Activated B cell treated with CpG ODN at 0.5 μM for 24 hours (primary cell): Measurements from ENCODE around the gene ABCA7. TPM values are rescaled to one million over a fixed set of nuclear protein-coding genes. Genes with fewer than 3 reads are reported as not detected.

Experiments used
- ATAC-seq: fragments of 200-7000 bp; cut with Tn5 transposase; one replicate; pipeline ENCODE4 v1.10.0; 2021; ENCODE audit warnings: low read depth, mild to moderate bottlenecking, moderate library complexity
- CTCF ChIA-PET: fragments of 350-600 bp; sonication (Branson Sonifier 250); formaldehyde crosslinking; loops from one replicate; lab custom pipeline; 2021; ENCODE audit warnings: antibody characterized with exemption; lab: Charles Lee
- POLR2A ChIA-PET: fragments of 350-600 bp; sonication (Branson Sonifier 250); formaldehyde crosslinking; loops from one replicate; lab custom pipeline; 2021; ENCODE audit warnings: antibody characterized with exemption; lab: Charles Lee
- DNase-seq: peaks from one replicate; pipeline ENCODE4 v3.0.0; 2022
- H3K27ac Mint-ChIP-seq: one replicate; pipeline ENCODE4 v1.8.0; 2020; ENCODE audit warnings: mixed read lengths
- H3K27me3 Mint-ChIP-seq: one replicate; pipeline ENCODE4 v1.8.0; 2021; ENCODE audit warnings: mixed read lengths
- H3K36me3 Mint-ChIP-seq: one replicate; pipeline ENCODE4 v1.8.0; 2021; ENCODE audit warnings: low read depth, mixed read lengths
- H3K4me1 Mint-ChIP-seq: one replicate; pipeline ENCODE4 v1.8.0; 2021; ENCODE audit warnings: mixed read lengths
- H3K4me3 Mint-ChIP-seq: one replicate; pipeline ENCODE4 v1.8.0; 2020; ENCODE audit warnings: mild to moderate bottlenecking, mixed read lengths
- H3K9me3 Mint-ChIP-seq: one replicate; pipeline ENCODE4 v1.8.0; 2020; ENCODE audit warnings: mixed read lengths
- intact Hi-C: fragments of 100-400 bp; cut with micrococcal nuclease; formaldehyde crosslinking; loops from one replicate; pipeline ENCODE4 v1.15.1; 2024
- total RNA-seq: library from RNA; stranded (reverse); gene quantifications from 2 replicates; pipeline ENCODE4 v1.2.3, GENCODE V29; 2022
- TF ChIP-seq, protein P1 (sequence below): fragments of 200-600 bp; IDR thresholded peaks from one replicate; pipeline ENCODE4 v1.8.0; 2022; ENCODE audit warnings: antibody characterized with exemption, mild to moderate bottlenecking

The ABCA7 gene
- total RNA-seq, 1 donor from 2014 or later: 188 TPM

DNA sequence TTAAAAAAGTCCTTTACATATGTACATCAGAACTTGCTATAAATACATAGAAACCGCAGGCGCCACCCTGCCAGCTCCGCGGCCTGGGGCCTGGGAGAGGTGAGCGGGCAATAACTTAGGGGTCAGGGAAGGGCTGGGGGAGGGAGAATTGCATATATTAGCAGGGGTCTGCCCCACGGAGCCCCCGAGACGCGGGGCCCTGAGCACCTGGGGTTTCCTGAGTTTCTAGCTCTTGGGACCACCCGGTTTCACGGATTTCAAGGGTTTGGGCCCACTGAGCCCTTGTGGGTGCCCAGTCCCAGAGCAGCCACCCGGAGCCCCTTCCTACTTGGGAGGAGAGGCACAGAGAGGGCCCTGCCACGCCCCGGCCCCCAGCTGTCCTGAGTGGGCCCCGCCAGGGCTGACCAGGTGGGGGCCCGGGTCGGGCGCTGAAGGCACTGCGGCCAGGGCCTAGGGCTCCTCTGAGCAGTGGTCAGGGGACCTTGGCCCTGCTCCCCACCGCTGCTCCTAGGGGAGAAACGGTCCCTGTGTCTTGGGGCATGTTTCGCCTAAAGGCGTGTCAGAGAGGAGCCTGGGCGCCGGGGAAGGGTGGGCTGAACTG lies 67.9 kb downstream of the ABCA7 start:
- Mint-ChIP-seq H3K27ac (no peak overlapping the region), H3K4me3 (no peak overlapping the region), H3K9me3 (no peaks in the 10 kb centered on the region), H3K4me1 (peaks cover 23% of the 10 kb centered on the region), H3K27me3 (no peaks in the 10 kb centered on the region), H3K36me3 (peaks cover 25% of the 10 kb centered on the region)
- ATAC-seq (no peak), DNase-seq (no peak)
- CTCF ChIA-PET: no interaction called here
- intact Hi-C loops: loop anchor here (10.0 kb wide), 1 partner anchor 183 kb away; the partner anchor contains the start of gene ARID3A
- TF ChIP-seq, protein P1, sequence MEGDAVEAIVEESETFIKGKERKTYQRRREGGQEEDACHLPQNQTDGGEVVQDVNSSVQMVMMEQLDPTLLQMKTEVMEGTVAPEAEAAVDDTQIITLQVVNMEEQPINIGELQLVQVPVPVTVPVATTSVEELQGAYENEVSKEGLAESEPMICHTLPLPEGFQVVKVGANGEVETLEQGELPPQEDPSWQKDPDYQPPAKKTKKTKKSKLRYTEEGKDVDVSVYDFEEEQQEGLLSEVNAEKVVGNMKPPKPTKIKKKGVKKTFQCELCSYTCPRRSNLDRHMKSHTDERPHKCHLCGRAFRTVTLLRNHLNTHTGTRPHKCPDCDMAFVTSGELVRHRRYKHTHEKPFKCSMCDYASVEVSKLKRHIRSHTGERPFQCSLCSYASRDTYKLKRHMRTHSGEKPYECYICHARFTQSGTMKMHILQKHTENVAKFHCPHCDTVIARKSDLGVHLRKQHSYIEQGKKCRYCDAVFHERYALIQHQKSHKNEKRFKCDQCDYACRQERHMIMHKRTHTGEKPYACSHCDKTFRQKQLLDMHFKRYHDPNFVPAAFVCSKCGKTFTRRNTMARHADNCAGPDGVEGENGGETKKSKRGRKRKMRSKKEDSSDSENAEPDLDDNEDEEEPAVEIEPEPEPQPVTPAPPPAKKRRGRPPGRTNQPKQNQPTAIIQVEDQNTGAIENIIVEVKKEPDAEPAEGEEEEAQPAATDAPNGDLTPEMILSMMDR: no peak
- POLR2A ChIA-PET: interaction anchor here (0.8 kb wide), 1 partner anchor 23 kb away, joined by 3 read pairs; no protein-coding TSS in a partner anchor

- intact Hi-C loops: loop anchor here (10.0 kb wide), 1 partner anchor 184 kb away; the partner anchor contains the start of gene ARID3A
- no peak overlapping the region for H3K4me3 Mint-ChIP-seq
- no peaks in the 10 kb centered on the region for H3K9me3 Mint-ChIP-seq
- no peak for DNase-seq
- ATAC-seq: no peak
- peaks cover 19% of the 10 kb centered on the region for H3K4me1 Mint-ChIP-seq
- ChIA-PET POLR2A (no interaction called here), CTCF (no interaction called here)
- no peak overlapping the region for H3K27ac Mint-ChIP-seq
- H3K27me3 Mint-ChIP-seq: no peaks in the 10 kb centered on the region
- TF ChIP-seq, protein P1: no peak
- peaks cover 25% of the 10 kb centered on the region for H3K36me3 Mint-ChIP-seq
These were observed 68.6 kb downstream of the ABCA7 start for GRCh38 chr19:1108291-1109031.

- TF ChIP-seq, protein P1: no peak
These were observed 69.2 kb downstream of the ABCA7 start for GRCh38 chr19:1109032-1109551.

DNA sequence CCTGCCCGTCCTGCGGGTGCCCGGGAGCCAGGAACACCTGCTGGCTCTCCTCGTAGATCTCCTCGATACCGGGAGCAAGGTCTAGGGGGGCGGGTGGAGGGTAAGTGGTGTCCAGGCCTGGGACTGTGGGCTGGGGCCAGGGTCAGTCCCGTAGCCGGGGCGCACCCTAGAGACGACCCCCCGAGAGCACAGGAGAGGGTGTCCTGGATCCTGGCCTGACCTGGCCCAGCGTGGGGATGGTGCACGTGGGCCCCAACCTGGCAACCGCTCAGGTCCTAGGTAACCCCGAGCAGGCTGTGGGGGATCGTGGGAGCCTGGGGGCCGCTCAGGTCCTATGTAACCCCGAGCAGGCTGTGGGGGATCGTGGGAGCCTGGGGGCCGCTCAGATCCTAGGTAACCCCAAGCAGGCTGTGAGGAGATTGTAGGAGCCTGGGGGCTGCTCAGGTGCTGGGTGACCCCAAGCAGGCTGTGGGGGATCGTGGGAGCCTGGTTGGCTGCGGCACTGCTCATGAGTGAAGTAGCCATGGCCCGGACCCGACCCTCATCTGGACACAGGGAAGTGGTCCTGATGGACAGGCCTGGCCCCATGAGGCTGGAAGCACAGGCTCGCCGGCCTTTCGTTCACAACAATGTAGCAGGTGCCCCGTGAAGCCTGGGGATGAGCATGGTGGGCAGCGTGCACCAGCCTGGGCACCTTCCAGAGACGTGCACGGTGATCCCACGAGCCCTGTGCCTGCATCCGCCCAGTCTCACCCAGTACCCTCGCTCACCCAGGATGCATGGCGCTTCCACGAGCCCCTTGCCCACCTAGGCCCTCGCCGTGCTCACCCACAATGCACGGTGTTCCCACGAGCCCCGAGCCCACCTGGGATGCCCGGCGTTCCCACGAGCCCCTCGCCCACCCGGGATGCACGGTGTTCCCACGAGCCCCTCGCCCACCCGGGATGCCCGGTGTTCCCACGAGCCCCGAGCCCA lies 70.1 kb downstream of the ABCA7 start:
- Mint-ChIP-seq H3K27ac (no peak overlapping the region), H3K4me1 (peaks cover 18% of the 10 kb centered on the region), H3K27me3 (no peaks in the 10 kb centered on the region), H3K36me3 (peaks cover 25% of the 10 kb centered on the region), H3K9me3 (no peaks in the 10 kb centered on the region), H3K4me3 (no peak overlapping the region)
- no peak for ATAC-seq
- ChIA-PET POLR2A (no interaction called here), CTCF (no interaction called here)
- DNase-seq: no peak
- intact Hi-C loops: loop anchor here (5.0 to 10.0 kb wide), 2 partner anchors 82 to 185 kb away; partner anchors contain the start of gene ARID3A
- TF ChIP-seq, protein P1: no peak

More at GRCh38 chr19:1109032-1109551, 69.2 kb downstream of the ABCA7 start:
- intact Hi-C loops: loop anchor here (10.0 kb wide), 1 partner anchor 184 kb away; the partner anchor contains the start of gene ARID3A
- ATAC-seq: no peak
- ChIA-PET CTCF (no interaction called here), POLR2A (no interaction called here)
- Mint-ChIP-seq H3K27me3 (no peaks in the 10 kb centered on the region), H3K4me1 (peaks cover 20% of the 10 kb centered on the region), H3K9me3 (no peaks in the 10 kb centered on the region), H3K27ac (no peak overlapping the region), H3K36me3 (peaks cover 25% of the 10 kb centered on the region), H3K4me3 (no peak overlapping the region)
- DNase-seq: no peak
